Endodermal cell (in vitro differentiated cells): ENCODE results near the gene PLA2G4F. TPM values are rescaled to one million over a fixed set of nuclear protein-coding genes. Genes with fewer than 3 reads are reported as not detected.

ENCODE experiments used
- DNase-seq: peaks from one replicate; pipeline ENCODE4 v3.0.0-alpha.2; 2017
- H3K27ac ChIP-seq: 2 replicates; pipeline ENCODE4 v1.5.1; 2013; ENCODE audit warnings: mild to moderate bottlenecking, low read depth, low read length, moderate library complexity
- H3K27me3 ChIP-seq: 2 replicates; pipeline ENCODE4 v1.6.1; 2013; ENCODE audit warnings: mild to moderate bottlenecking, low read length, moderate library complexity; ENCODE audit not compliant: insufficient read depth, control insufficient read depth, poor library complexity, severe bottlenecking
- H3K36me3 ChIP-seq: 2 replicates; pipeline ENCODE4 v1.7.0; 2013; ENCODE audit warnings: mild to moderate bottlenecking, low read length, moderate library complexity; ENCODE audit not compliant: control insufficient read depth, insufficient read depth
- H3K4me1 ChIP-seq: one replicate; pipeline ENCODE4 v1.7.0; 2013; ENCODE audit warnings: low read length; ENCODE audit not compliant: control insufficient read depth, insufficient read depth
- H3K4me3 ChIP-seq: 2 replicates; pipeline ENCODE4 v1.5.1; 2013; ENCODE audit warnings: mild to moderate bottlenecking, low read length, moderate library complexity
- H3K9ac ChIP-seq: 2 replicates; pipeline ENCODE4 v1.6.1; 2013; ENCODE audit warnings: mild to moderate bottlenecking, low read length, moderate library complexity; ENCODE audit not compliant: poor library complexity, severe bottlenecking; ENCODE audit errors: extremely low read depth
- H3K9me3 ChIP-seq: 2 replicates; pipeline ENCODE4 v1.6.1; 2013; ENCODE audit warnings: mild to moderate bottlenecking, low read length, moderate library complexity; ENCODE audit not compliant: control insufficient read depth
- H3K27ac Mint-ChIP-seq: 2 replicates; pipeline ENCODE4 v1.8.0; 2020; ENCODE audit warnings: mixed read lengths
- H3K27me3 Mint-ChIP-seq: 2 replicates; pipeline ENCODE4 v1.8.0; 2021; ENCODE audit warnings: mild to moderate bottlenecking, mixed read lengths; ENCODE audit not compliant: insufficient read depth
- H3K36me3 Mint-ChIP-seq: 2 replicates; pipeline ENCODE4 v1.8.0; 2020; ENCODE audit warnings: low read depth, mixed read lengths
- H3K4me1 Mint-ChIP-seq: 2 replicates; pipeline ENCODE4 v1.8.0; 2020; ENCODE audit warnings: mixed read lengths
- H3K4me3 Mint-ChIP-seq: 2 replicates; pipeline ENCODE4 v1.8.0; 2020; ENCODE audit warnings: mild to moderate bottlenecking, moderate library complexity, mixed read lengths
- H3K9me3 Mint-ChIP-seq: 2 replicates; pipeline ENCODE4 v1.8.0; 2020; ENCODE audit warnings: mild to moderate bottlenecking, mixed read lengths
- WGBS, 2 experiments: methylation state at CpG; one replicate each; pipeline versions ENCODE4 v1.1.5 to v1.1.7; 2013; ENCODE audit warnings: missing lambda C conversion rate in 2 of 2, mixed read lengths in 1 of 2; ENCODE audit not compliant: insufficient coverage in 1 of 2, insufficient read length in 1 of 2; 5-methylcytosine and 5-hydroxymethylcytosine counted together
- total RNA-seq, 2 donors: library from RNA; stranded (reverse); fragmentation: NEBNext Ultra II Directional in 1 of 2; extraction: Animal tissue kit (Norgen Biotek cat#: 25700) in 1 of 2; gene quantifications; 2 replicates in 1 of 2; 3 replicates in 1 of 2; pipeline ENCODE4 v1.2.1, GENCODE V29; 2021
- TF ChIP-seq, protein P1 (sequence below): fragments of 200-600 bp; sonication (generic); conservative IDR thresholded peaks from 2 replicates; pipeline ENCODE4 v1.5.0; 2021; ENCODE audit warnings: antibody characterized with exemption, mild to moderate bottlenecking

The PLA2G4F gene
- total RNA-seq, 2 donors from 2014 or later: 0.22 TPM; not detected in 1

DNA sequence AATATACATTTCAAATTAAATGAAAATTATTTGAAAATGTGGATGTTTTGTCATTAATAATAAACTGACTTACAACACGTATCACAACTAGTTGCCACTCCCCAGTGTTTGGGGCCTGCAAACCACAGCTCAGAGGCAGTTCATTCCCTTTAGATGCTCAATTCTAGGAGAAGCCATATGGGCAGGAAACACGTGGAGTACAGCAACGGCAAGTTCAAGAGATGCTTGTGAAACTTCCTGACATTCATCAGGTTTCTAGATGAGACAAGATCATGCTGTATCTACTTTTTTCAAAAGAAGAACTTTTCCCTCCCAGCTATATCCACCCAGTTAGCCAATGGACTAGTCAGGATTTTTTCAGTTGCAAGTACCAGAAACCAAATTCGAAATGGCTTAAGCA, 44.5 kb downstream of the PLA2G4F start:
- TF ChIP-seq, protein P1, sequence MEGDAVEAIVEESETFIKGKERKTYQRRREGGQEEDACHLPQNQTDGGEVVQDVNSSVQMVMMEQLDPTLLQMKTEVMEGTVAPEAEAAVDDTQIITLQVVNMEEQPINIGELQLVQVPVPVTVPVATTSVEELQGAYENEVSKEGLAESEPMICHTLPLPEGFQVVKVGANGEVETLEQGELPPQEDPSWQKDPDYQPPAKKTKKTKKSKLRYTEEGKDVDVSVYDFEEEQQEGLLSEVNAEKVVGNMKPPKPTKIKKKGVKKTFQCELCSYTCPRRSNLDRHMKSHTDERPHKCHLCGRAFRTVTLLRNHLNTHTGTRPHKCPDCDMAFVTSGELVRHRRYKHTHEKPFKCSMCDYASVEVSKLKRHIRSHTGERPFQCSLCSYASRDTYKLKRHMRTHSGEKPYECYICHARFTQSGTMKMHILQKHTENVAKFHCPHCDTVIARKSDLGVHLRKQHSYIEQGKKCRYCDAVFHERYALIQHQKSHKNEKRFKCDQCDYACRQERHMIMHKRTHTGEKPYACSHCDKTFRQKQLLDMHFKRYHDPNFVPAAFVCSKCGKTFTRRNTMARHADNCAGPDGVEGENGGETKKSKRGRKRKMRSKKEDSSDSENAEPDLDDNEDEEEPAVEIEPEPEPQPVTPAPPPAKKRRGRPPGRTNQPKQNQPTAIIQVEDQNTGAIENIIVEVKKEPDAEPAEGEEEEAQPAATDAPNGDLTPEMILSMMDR: no peak
- Mint-ChIP-seq H3K4me3 (no peak overlapping the region), H3K4me1 (no peaks in the 10 kb centered on the region), H3K27ac (no peak overlapping the region), H3K9me3 (peaks cover 9% of the 10 kb centered on the region), H3K27me3 (no peaks in the 10 kb centered on the region), H3K36me3 (peaks cover 3% of the 10 kb centered on the region)
- H3K9me3 ChIP-seq: no peaks in the 10 kb centered on the region
- DNase-seq: no peak
- no peak overlapping the region for H3K9ac ChIP-seq
- no peak overlapping the region for H3K27ac ChIP-seq
- H3K36me3 ChIP-seq: no peaks in the 10 kb centered on the region
- WGBS, 2 experiments: 91 to 93% methylated on average over 3 to 4 of the region's 4 CpGs
- H3K27me3 ChIP-seq: no peaks in the 10 kb centered on the region
- no peaks in the 10 kb centered on the region for H3K4me1 ChIP-seq
- no peak overlapping the region for H3K4me3 ChIP-seq

DNA sequence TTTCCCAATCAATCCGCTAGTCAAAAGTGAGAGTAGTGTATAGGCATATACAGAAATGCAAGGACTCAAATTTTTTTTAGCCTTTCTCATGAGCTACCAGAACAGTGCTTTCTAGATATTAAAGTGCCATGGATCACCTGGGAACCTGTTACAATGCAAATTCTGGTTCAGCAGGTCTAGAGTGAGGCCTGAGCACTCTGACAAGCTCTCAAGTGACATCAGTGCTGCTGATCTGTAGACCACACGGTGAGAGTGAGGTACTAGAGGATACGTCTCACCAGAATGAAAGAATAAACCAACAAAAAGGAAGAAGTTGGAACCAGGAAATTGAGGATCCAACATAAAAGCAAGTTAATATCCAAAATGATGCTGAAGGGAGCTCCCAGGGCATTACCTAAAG, 46.1 kb downstream of the PLA2G4F start:
- no peaks in the 10 kb centered on the region for H3K4me1 ChIP-seq
- H3K4me3 Mint-ChIP-seq: no peak overlapping the region
- H3K36me3 ChIP-seq: no peaks in the 10 kb centered on the region
- 61 to 77% methylated on average over 2 to 3 of the region's 3 CpGs for WGBS, 2 experiments
- no peak overlapping the region for H3K27ac ChIP-seq
- no peaks in the 10 kb centered on the region for H3K9me3 Mint-ChIP-seq
- DNase-seq: no peak
- H3K4me1 Mint-ChIP-seq: no peaks in the 10 kb centered on the region
- H3K36me3 Mint-ChIP-seq: no peaks in the 10 kb centered on the region
- TF ChIP-seq, protein P1: no peak
- H3K4me3 ChIP-seq: no peak overlapping the region
- H3K27ac Mint-ChIP-seq: no peak overlapping the region
- no peaks in the 10 kb centered on the region for H3K9me3 ChIP-seq
- no peaks in the 10 kb centered on the region for H3K27me3 Mint-ChIP-seq
- H3K27me3 ChIP-seq: no peaks in the 10 kb centered on the region
- no peak overlapping the region for H3K9ac ChIP-seq

DNA sequence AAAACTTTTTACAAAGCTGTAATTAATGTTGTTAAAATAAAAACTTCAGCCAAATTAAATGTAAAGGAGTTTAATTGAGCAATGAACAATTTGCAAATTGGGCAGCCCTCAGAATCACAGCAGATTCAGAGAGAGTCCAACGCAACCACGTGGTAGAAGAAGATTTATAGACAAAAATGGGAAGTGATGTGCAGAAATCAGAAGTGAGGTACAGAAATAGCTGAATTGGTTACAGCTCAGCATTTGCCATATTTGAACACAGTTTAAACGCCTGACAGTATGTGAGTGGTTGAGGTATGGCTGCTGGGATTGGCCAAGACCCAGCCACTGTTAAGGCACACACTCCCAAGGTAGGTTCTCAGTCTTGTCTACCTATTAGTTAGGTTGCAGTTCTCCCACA, 47.6 kb downstream of the PLA2G4F start:
- no peak overlapping the region for H3K4me3 ChIP-seq
- H3K27me3 ChIP-seq: no peaks in the 10 kb centered on the region
- DNase-seq: no peak
- Mint-ChIP-seq H3K27me3 (no peaks in the 10 kb centered on the region), H3K27ac (no peak overlapping the region), H3K36me3 (no peaks in the 10 kb centered on the region), H3K9me3 (no peaks in the 10 kb centered on the region), H3K4me3 (no peak overlapping the region), H3K4me1 (no peaks in the 10 kb centered on the region)
- TF ChIP-seq, protein P1: no peak
- no peaks in the 10 kb centered on the region for H3K4me1 ChIP-seq
- no peaks in the 10 kb centered on the region for H3K9me3 ChIP-seq
- H3K27ac ChIP-seq: no peak overlapping the region
- WGBS, 2 experiments: 95 to 100% methylated on average over 3 of the region's 3 CpGs
- no peak overlapping the region for H3K9ac ChIP-seq
- no peaks in the 10 kb centered on the region for H3K36me3 ChIP-seq
